Measurements from ENCODE around the gene BMF.

The BMF gene

GRCh38 chr15:40103864-40104271 lies 4.8 kb downstream of the BMF start:
- no peak for DNase-seq

- DNase-seq = no peak
These were observed 5.5 kb downstream of the BMF start for GRCh38 chr15:40102897-40103858.

GRCh38 chr15:40100947-40101905 lies 7.5 kb downstream of the BMF start:
- DNase-seq = no peak

- no peak for DNase-seq
These were observed 8.3 kb downstream of the BMF start for GRCh38 chr15:40100123-40100946.

GRCh38 chr15:40098489-40099261 lies 10.0 kb downstream of the BMF start:
- DNase-seq = peak in 3 of 5 donors; percentile 33 to 76 (median 40)

GRCh38 chr15:40097968-40098476 lies 10.7 kb downstream of the BMF start:
- no peak for DNase-seq

GRCh38 chr15:40097096-40097967 lies 11.3 kb downstream of the BMF start:
- no peak for DNase-seq

- DNase-seq = no peak
These were observed 12.4 kb downstream of the BMF start for GRCh38 chr15:40096094-40096891.

- no peak for DNase-seq
These were observed 13.1 kb downstream of the BMF start for GRCh38 chr15:40095371-40096093.

- DNase-seq = no peak
These were observed 14.5 kb downstream of the BMF start for GRCh38 chr15:40094156-40094555.

GRCh38 chr15:40092979-40093869 lies 15.5 kb downstream of the BMF start:
- DNase-seq = no peak

- no peak for DNase-seq
These were observed 16.3 kb downstream of the BMF start for GRCh38 chr15:40092256-40092978.

- no peak for DNase-seq
These were observed 16.8 kb downstream of the BMF start for GRCh38 chr15:40091861-40092255.

- no peak for DNase-seq
These were observed 17.8 kb downstream of the BMF start for GRCh38 chr15:40090774-40091455.

GRCh38 chr15:40088929-40089755 lies 19.5 kb downstream of the BMF start:
- DNase-seq = no peak

Data from T-helper 1 cell (primary cell).